K562 (cell line): ENCODE measurements around the gene S100A4. TPM values are rescaled to one million over a fixed set of nuclear protein-coding genes. Genes with fewer than 3 reads are reported as not detected.

Experiments used
- ATAC-seq: fragments of 200-7000 bp; cut with Tn5 transposase; 3 replicates; pipeline ENCODE4 v1.9.1; 2020; ENCODE audit warnings: moderate library complexity
- BruUV-seq: library from RNA; stranded (reverse); fragments of 400-500 nt; replicated peaks from 2 replicates; lab custom pipeline; 2021; lab: Mats Ljungman, UMichigan
- CTCF ChIA-PET: fragments of 300-600 bp; formaldehyde crosslinking; extraction: SDS; loops from one replicate; lab custom pipeline; 2021; ENCODE audit warnings: low intra/inter-chr PET ratio; lab: Yijun Ruan, JAX
- POLR2A ChIA-PET: fragments of 300-600, 350-650 bp; sonication (Branson Sonifier 250); formaldehyde crosslinking; extraction: SDS; loops from one replicate; lab custom pipeline; 2021; ENCODE audit warnings: antibody characterized with exemption, inconsistent platforms; lab: Yijun Ruan, JAX
- DNase-seq, 4 experiments: peaks; one replicate each; pipeline versions ENCODE4 v3.0.0 to v3.0.0-alpha.2; 2011 to 2018; ENCODE audit warnings: low spot score in 3 of 4, mixed read lengths in 3 of 4; ENCODE audit errors: extremely low read depth in 1 of 4
- FAIRE-seq: peaks from 2 replicates; lab custom pipeline; 2011; peaks lifted over from hg19 to GRCh38; lab: Jason Lieb, UNC
- H2AFZ ChIP-seq: 2 replicates; pipeline ENCODE4 v1.6.0; 2011; ENCODE audit warnings: low read depth, low read length, control low read depth, inconsistent platforms
- H3K27ac ChIP-seq: fragments of 200-600 bp; 3 replicates; pipeline ENCODE4 v1.8.0; 2011; ENCODE audit warnings: low read depth, mild to moderate bottlenecking, control low read depth, inconsistent platforms, low read length, moderate library complexity, mixed read lengths; ENCODE audit errors: extremely low read depth
- H3K27me3 ChIP-seq, 2 experiments: fragments of 300-600 bp in 1 of 2; 2 replicates in 1 of 2; 3 replicates in 1 of 2; pipeline versions ENCODE4 v1.6.0 to v1.8.0; 2011; ENCODE audit warnings: inconsistent platforms in 2 of 2, low read length in 2 of 2, mild to moderate bottlenecking in 1 of 2, mixed read lengths in 1 of 2, moderate library complexity in 1 of 2; ENCODE audit not compliant: control insufficient read depth in 2 of 2, insufficient read depth in 2 of 2
- H3K36me3 ChIP-seq: fragments of 300-600 bp; 3 replicates; pipeline ENCODE4 v1.8.0; 2011; ENCODE audit warnings: mild to moderate bottlenecking, low read length, inconsistent platforms; ENCODE audit not compliant: control insufficient read depth, insufficient read depth
- H3K4me1 ChIP-seq, 2 experiments: fragments of 200-600 bp in 1 of 2; replicated peaks in 1 of 2; 2 replicates in 1 of 2; 3 replicates in 1 of 2; pipeline versions ENCODE4 v1.5.1 to v1.8.0; 2011; ENCODE audit warnings: inconsistent platforms in 2 of 2, low read length in 2 of 2, mild to moderate bottlenecking in 1 of 2, mixed read lengths in 1 of 2, moderate library complexity in 1 of 2; ENCODE audit not compliant: control insufficient read depth in 2 of 2, insufficient read depth in 2 of 2
- H3K4me2 ChIP-seq: 2 replicates; pipeline ENCODE4 v1.6.1; 2011; ENCODE audit warnings: low read length, control low read depth, inconsistent platforms, mixed read lengths; ENCODE audit not compliant: insufficient read depth
- H3K4me3 ChIP-seq: fragments of 200-600 bp; sonication (generic), shearing (Covaris generic); 2 replicates; pipeline ENCODE4 v1.5.1; 2016; ENCODE audit warnings: control low read depth, inconsistent platforms
- H3K79me2 ChIP-seq: fragments of 200-600 bp; 3 replicates; pipeline ENCODE4 v1.8.0; 2011; ENCODE audit warnings: low read length, inconsistent platforms; ENCODE audit not compliant: control insufficient read depth, insufficient read depth
- H3K9ac ChIP-seq, 2 experiments: 2 replicates each; pipeline versions ENCODE4 v1.6.0 to v1.6.1; 2011; ENCODE audit warnings: low read depth in 2 of 2, low read length in 2 of 2, control low read depth in 1 of 2, inconsistent platforms in 1 of 2, mild to moderate bottlenecking in 1 of 2, mixed read lengths in 1 of 2; ENCODE audit not compliant: insufficient read depth in 1 of 2
- H3K9me1 ChIP-seq: one replicate; pipeline ENCODE4 v1.6.0; 2011; ENCODE audit warnings: inconsistent platforms, mild to moderate bottlenecking, low read length, moderate library complexity; ENCODE audit not compliant: control insufficient read depth, insufficient read depth
- H3K9me3 ChIP-seq: replicated peaks from 2 replicates; pipeline ENCODE4 v1.5.1; 2011; ENCODE audit warnings: low read depth, low read length, inconsistent platforms; ENCODE audit not compliant: control insufficient read depth, insufficient read depth
- H4K20me1 ChIP-seq: replicated peaks from 2 replicates; pipeline ENCODE4 v1.6.1; 2011; ENCODE audit warnings: low read length, inconsistent platforms, mixed read lengths; ENCODE audit not compliant: control insufficient read depth, insufficient read depth
- CHD1 ChIP-seq: fragments of 200-600 bp; sonication (generic); IDR thresholded peaks from one replicate; pipeline ENCODE4 v1.6.1; 2012; ENCODE audit warnings: mild to moderate bottlenecking, moderate library complexity, low read length, inconsistent platforms
- E2F5 ChIP-seq: sonication (generic); formaldehyde crosslinking; IDR thresholded peaks from 2 replicates; pipeline ENCODE4 v1.8.0; 2022; ENCODE audit warnings: mild to moderate bottlenecking, missing genetic modification reagents
- FOSL1 ChIP-seq: fragments of 200-800 bp; sonication (Bioruptor generic); conservative IDR thresholded peaks from 2 replicates; pipeline ENCODE4 v1.6.1; 2016; ENCODE audit warnings: missing genetic modification characterization, missing compliant biosample characterization
- HEY1 ChIP-seq: fragments of 250-450 bp; sonication (Bioruptor Pico); IDR thresholded peaks from 2 replicates; pipeline ENCODE4 v1.5.0; 2020; ENCODE audit warnings: mild to moderate bottlenecking, moderate library complexity, borderline replicate concordance
- HMG20A ChIP-seq: fragments of 450-650 bp; formaldehyde crosslinking; conservative IDR thresholded peaks from 2 replicates; pipeline ENCODE4 v1.4.0; 2020; ENCODE audit warnings: mild to moderate bottlenecking, mixed read lengths
- RFX1 ChIP-seq: fragments of 450-650 bp; IDR thresholded peaks from 2 replicates; pipeline ENCODE4 v1.6.1; 2016; ENCODE audit warnings: mild to moderate bottlenecking, moderate library complexity
- SIRT6 ChIP-seq: IDR thresholded peaks from one replicate; pipeline ENCODE4 v1.6.1; 2012; ENCODE audit warnings: low read depth, mild to moderate bottlenecking, control low read depth, inconsistent platforms, low read length, moderate library complexity
- TBL1XR1 ChIP-seq, 2 experiments: IDR thresholded peaks; 2 replicates each; pipeline ENCODE4 v1.6.1; 2012; ENCODE audit warnings: improper control_type of control experiment in 2 of 2, low read length in 2 of 2, mild to moderate bottlenecking in 1 of 2
- ZNF121 ChIP-seq: sonication (generic); formaldehyde crosslinking; conservative IDR thresholded peaks from 2 replicates; pipeline ENCODE4 v1.8.0; 2022; ENCODE audit warnings: missing genetic modification reagents
- WGBS: fragments of 100-300 bp; shearing (Covaris generic); methylation state at CpG from one replicate; pipeline ENCODE4 v1.1.6; 2016; ENCODE audit warnings: low coverage, mixed read lengths; ENCODE audit not compliant: insufficient coverage; ENCODE audit errors: missing lambda C conversion rate; 5-methylcytosine and 5-hydroxymethylcytosine counted together
- in situ Hi-C: fragments of 300-500 bp; cut with MboI; formaldehyde crosslinking; loops from 4 replicates; pipeline ENCODE4 v1.15.0; 2018; ENCODE audit warnings: inconsistent platforms, mixed read lengths
- intact Hi-C: fragments of 100-400 bp; cut with micrococcal nuclease; formaldehyde crosslinking; loops from 2 replicates; pipeline ENCODE4 v1.14.2; 2022
- polyA plus RNA-seq, 8 experiments: library from polyadenylated mRNA; depleted of rRNA in 4 of 8; stranded (reverse) in 5 of 8; unstranded in 3 of 8; fragments of >200 nt; fragmentation: Nextera tagmentation in 2 of 8; fragmentation: Illumina TruSeq in 1 of 8; extraction: Ambion mirVana in 2 of 8; extraction: Trizol in 1 of 8; gene quantifications; 2 replicates each; pipeline versions ENCODE4 v1.2.1 to v1.2.3, GENCODE V29; 2011 to 2014; ENCODE audit warnings: inconsistent platforms in 1 of 8, missing spikeins in 1 of 8
- total RNA-seq, 7 experiments: library from RNA; depleted of rRNA in 6 of 7; stranded (reverse); fragments of >200 nt in 6 of 7; fragmentation: Illumina TruSeq in 2 of 7; extraction: Trizol in 2 of 7; gene quantifications; 2 replicates each; pipeline versions ENCODE4 v1.2.1 to v1.2.3, GENCODE V29; 2011 to 2021; ENCODE audit warnings: low replicate concordance in 1 of 7
- TF ChIP-seq, protein P1 (sequence below): sonication (generic); formaldehyde crosslinking; IDR thresholded peaks from 2 replicates; pipeline ENCODE4 v1.8.0; 2022; ENCODE audit warnings: missing genetic modification reagents, mild to moderate bottlenecking, borderline replicate concordance
- TF ChIP-seq, protein P2 (sequence below): IDR thresholded peaks from 2 replicates; pipeline ENCODE4 v1.6.1; 2016; ENCODE audit warnings: missing genetic modification characterization, missing compliant biosample characterization

The S100A4 gene
- total and polyA plus RNA-seq, 9 of the 15 experiments (the other 6 are each of a cell fraction or from before 2014, with no cell fraction given), result 3.7 to 20.1 (median 11.2) TPM

DNA sequence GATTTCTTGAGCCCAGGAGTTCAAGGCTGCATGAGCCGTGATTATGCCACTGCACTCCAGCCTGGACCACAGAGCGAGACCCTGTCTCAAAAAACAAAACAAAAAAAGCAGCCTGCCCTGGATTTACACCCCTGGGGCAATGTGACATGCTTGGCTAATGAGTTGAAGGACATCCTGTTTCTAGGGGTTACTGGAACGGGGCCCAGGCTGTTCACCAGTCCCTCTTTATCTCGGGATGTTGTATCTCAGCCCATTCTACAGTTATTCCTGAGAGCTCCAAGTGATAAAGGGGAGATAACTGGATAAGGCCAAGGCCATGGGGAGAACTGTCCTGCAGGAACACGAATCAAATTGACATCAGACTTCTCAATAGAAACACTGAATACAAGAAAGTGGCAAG is 41.7 kb upstream of the S100A4 start:
- Histone ChIP-seq H3K4me1 (peaks cover 0 to 6% of the 10 kb centered on the region in 2 experiments; a peak in 1 of 5 replicates), H4K20me1 (no peaks in the 10 kb centered on the region), H3K27ac (no peak overlapping the region), H3K36me3 (no peaks in the 10 kb centered on the region), H3K27me3 (no peaks in the 10 kb centered on the region), H3K9me3 (no peaks in the 10 kb centered on the region), H3K9ac (no peak overlapping the region; a peak in 1 of 4 replicates), H3K4me2 (no peak overlapping the region), H3K9me1 (no peaks in the 10 kb centered on the region), H3K4me3 (no peak overlapping the region), H2AFZ (no peak overlapping the region)
- CTCF ChIA-PET, result no interaction called here
- intact Hi-C loops (no loop called here), in situ Hi-C loops (no loop called here)
- WGBS, result 19% methylated on average over 5 of the region's 5 CpGs
- no peak for FAIRE-seq
- BruUV-seq, result no TSS peak
- DNase-seq, result no peak
- no peak for ATAC-seq
- TF ChIP-seq RFX1 (peak; percentile 39), ZNF121 (CRISPR knock-in tag) (peak; percentile 38; the same call in 1 of the 2 replicates)
- TF ChIP-seq, protein P1, sequence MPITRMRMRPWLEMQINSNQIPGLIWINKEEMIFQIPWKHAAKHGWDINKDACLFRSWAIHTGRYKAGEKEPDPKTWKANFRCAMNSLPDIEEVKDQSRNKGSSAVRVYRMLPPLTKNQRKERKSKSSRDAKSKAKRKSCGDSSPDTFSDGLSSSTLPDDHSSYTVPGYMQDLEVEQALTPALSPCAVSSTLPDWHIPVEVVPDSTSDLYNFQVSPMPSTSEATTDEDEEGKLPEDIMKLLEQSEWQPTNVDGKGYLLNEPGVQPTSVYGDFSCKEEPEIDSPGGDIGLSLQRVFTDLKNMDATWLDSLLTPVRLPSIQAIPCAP, result no peak
- TF ChIP-seq, all 486 proteins: peak for 2
- no peaks in the 10 kb centered on the region for H3K79me2 ChIP-seq
- POLR2A ChIA-PET, result interaction anchor here (1.2 to 1.8 kb wide), 2 partner anchors 29 to 67 kb away, joined by 4 read pairs; partner anchors contain the start of gene S100A14

DNA sequence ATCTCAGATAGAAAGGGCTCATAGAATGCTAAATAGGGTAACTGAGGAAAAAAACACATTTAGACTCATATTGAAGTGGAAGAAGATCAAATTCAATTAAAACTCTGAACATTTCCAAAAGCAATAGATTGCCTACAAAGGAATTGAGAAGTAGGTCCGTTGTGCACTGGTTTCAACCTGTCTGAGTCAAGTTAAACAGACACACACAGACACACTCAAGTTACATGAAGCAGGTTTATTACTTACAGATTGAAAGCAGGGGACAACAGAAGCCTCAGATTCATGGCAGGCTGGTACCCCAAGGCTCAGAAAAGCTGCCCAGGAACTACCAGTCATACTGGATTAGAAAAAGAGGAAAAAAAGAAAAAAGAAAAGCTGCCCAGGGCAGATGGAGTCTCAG is 40.7 kb upstream of the S100A4 start:
- Histone ChIP-seq H3K9me3 (no peaks in the 10 kb centered on the region), H2AFZ (no peak overlapping the region), H3K9ac (no peak overlapping the region), H3K4me2 (no peak overlapping the region), H3K36me3 (no peaks in the 10 kb centered on the region), H3K79me2 (no peaks in the 10 kb centered on the region), H3K4me1 (peaks cover 0 to 6% of the 10 kb centered on the region in 2 experiments; a peak in 1 of 5 replicates), H3K27ac (no peak overlapping the region), H3K4me3 (no peak overlapping the region), H3K9me1 (no peaks in the 10 kb centered on the region), H4K20me1 (no peaks in the 10 kb centered on the region), H3K27me3 (no peaks in the 10 kb centered on the region)
- DNase-seq (no peak), FAIRE-seq (peak; percentile 29), ATAC-seq (no peak)
- ChIA-PET POLR2A (interaction anchor here (0.6 to 1.8 kb wide), 4 partner anchors 30 to 66 kb away, joined by 3 to 4 read pairs (median 4); partner anchors contain the start of genes S100A1 and S100A14), CTCF (no interaction called here)
- TF ChIP-seq HEY1 (CRISPR knock-in tag) (no peak), TBL1XR1 (IDR thresholded peaks at IDR 0.05; ENCODE audit: low read length in 2 of 2) (no peak), CHD1 (no peak), HMG20A (CRISPR knock-in tag) (no peak), E2F5 (CRISPR knock-in tag) (no peak), SIRT6 (no peak), FOSL1 (tag) (no peak)
- TF ChIP-seq, protein P2, sequence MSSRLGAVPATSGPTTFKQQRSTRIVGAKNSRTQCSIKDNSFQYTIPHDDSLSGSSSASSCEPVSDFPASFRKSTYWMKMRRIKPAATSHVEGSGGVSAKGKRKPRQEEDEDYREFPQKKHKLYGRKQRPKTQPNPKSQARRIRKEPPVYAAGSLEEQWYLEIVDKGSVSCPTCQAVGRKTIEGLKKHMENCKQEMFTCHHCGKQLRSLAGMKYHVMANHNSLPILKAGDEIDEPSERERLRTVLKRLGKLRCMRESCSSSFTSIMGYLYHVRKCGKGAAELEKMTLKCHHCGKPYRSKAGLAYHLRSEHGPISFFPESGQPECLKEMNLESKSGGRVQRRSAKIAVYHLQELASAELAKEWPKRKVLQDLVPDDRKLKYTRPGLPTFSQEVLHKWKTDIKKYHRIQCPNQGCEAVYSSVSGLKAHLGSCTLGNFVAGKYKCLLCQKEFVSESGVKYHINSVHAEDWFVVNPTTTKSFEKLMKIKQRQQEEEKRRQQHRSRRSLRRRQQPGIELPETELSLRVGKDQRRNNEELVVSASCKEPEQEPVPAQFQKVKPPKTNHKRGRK (tag), result 0 out of 2 replicates have a peak, but pooled peaks have one; percentile 11
- intact Hi-C loops, result no loop called here
- BruUV-seq, result no TSS peak
- 0% methylated on average over 1 of the region's 1 CpG for WGBS
- in situ Hi-C loops, result no loop called here
